Karpas-422 (cell line): ENCODE data around the gene URB1. TPM values are rescaled to one million over a fixed set of nuclear protein-coding genes. Genes with fewer than 3 reads are reported as not detected.
"Not testable (repeated sequence)": the region's sequence is repeated elsewhere in the genome, so short reads cannot be mapped to it uniquely, and the experiment has no call there.

Source experiments
- DNase-seq: peaks from one replicate; pipeline ENCODE4 v3.0.0-alpha.2; 2015
- H2AFZ ChIP-seq: fragments of 200-600 bp; sonication (generic); 2 replicates; pipeline ENCODE4 v1.6.1; 2014; ENCODE audit warnings: antibody characterized with exemption, low read length, mixed read lengths
- H3K27ac ChIP-seq: fragments of 200-600 bp; sonication (generic); 2 replicates; pipeline ENCODE4 v1.5.1; 2014; ENCODE audit warnings: mild to moderate bottlenecking, low read length, moderate library complexity
- H3K27me3 ChIP-seq: fragments of 200-600 bp; sonication (generic); 2 replicates; pipeline ENCODE4 v1.6.1; 2014; ENCODE audit warnings: low read length, mixed read lengths
- H3K36me3 ChIP-seq: fragments of 200-600 bp; sonication (generic); 2 replicates; pipeline ENCODE4 v1.6.1; 2014; ENCODE audit warnings: low read length, mixed read lengths; ENCODE audit not compliant: insufficient read depth
- H3K4me1 ChIP-seq: fragments of 200-600 bp; sonication (generic); 2 replicates; pipeline ENCODE4 v1.6.1; 2014; ENCODE audit warnings: mild to moderate bottlenecking, low read length, mixed read lengths
- H3K4me2 ChIP-seq: fragments of 200-600 bp; sonication (generic); 2 replicates; pipeline ENCODE4 v1.6.1; 2014; ENCODE audit warnings: low read length, low read depth, mild to moderate bottlenecking; ENCODE audit not compliant: poor library complexity, severe bottlenecking
- H3K4me3 ChIP-seq: fragments of 200-600 bp; sonication (generic); 2 replicates; pipeline ENCODE4 v1.5.1; 2014; ENCODE audit warnings: mild to moderate bottlenecking, antibody characterized with exemption, low read length, mixed read lengths
- H3K79me2 ChIP-seq: fragments of 200-600 bp; sonication (generic); 2 replicates; pipeline ENCODE4 v1.6.1; 2014; ENCODE audit warnings: mild to moderate bottlenecking, low read length, mixed read lengths
- H3K9ac ChIP-seq: fragments of 200-600 bp; sonication (generic); 2 replicates; pipeline ENCODE4 v1.6.0; 2014; ENCODE audit warnings: low read length
- H3K9me2 ChIP-seq: fragments of 200-600 bp; sonication (generic), shearing (Covaris generic); replicated peaks from 2 replicates; pipeline ENCODE4 v1.6.0; 2014; ENCODE audit warnings: mild to moderate bottlenecking, low read length, moderate library complexity; ENCODE audit not compliant: insufficient read depth
- H3K9me3 ChIP-seq: fragments of 300-700, 200-600 bp; sonication (generic); 2 replicates; pipeline ENCODE4 v1.6.1; 2014; ENCODE audit warnings: low read length, mixed read lengths
- H4K20me1 ChIP-seq: fragments of 200-600 bp; sonication (generic); 2 replicates; pipeline ENCODE4 v1.6.1; 2014; ENCODE audit warnings: mild to moderate bottlenecking, antibody characterized with exemption, low read length, low read depth; ENCODE audit not compliant: insufficient read depth
- total RNA-seq: library from RNA; depleted of rRNA; stranded (reverse); fragments of >200 nt; shearing (Covaris generic); gene quantifications from 2 replicates; pipeline ENCODE4 v1.2.3, GENCODE V29; 2014; ENCODE audit warnings: low replicate concordance

Gene URB1
- total RNA-seq, 1 experiment from 2014 or later: 12.7 TPM

GRCh38 chr21:32403201-32403777 is 10.5 kb upstream of the URB1 start:
- Histone ChIP-seq H3K9me3 (no peaks in the 10 kb centered on the region), H3K9ac (no peak overlapping the region), H3K79me2 (no peaks in the 10 kb centered on the region), H3K36me3 (no peaks in the 10 kb centered on the region), H3K27ac (no peak overlapping the region), H3K4me1 (no peaks in the 10 kb centered on the region), H4K20me1 (no peaks in the 10 kb centered on the region), H3K9me2 (no peaks in the 10 kb centered on the region), H2AFZ (peak overlapping the region; percentile 14; the same call in 1 of the 2 replicates), H3K27me3 (no peaks in the 10 kb centered on the region), H3K4me2 (no peak overlapping the region), H3K4me3 (no peak overlapping the region)
- DNase-seq: peak; percentile 86

DNA sequence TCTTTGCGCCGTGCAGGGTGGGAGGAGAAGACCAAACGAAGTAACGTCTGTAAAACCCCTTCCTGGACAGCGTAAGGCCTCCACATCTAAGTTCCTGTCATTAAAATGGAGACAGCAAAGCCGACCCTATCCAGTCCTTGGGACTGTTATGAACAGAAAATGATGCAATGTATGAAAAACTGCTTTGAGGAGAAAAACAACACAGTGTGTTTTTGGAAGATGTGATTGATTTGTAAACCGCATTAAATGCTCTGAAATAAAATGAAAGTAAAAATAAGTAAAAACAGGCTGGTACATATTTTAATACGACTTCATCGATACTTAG is 827 bp upstream of the URB1 start:
- Histone ChIP-seq H4K20me1 (peaks cover 17% of the 10 kb centered on the region), H3K79me2 (peaks cover 37% of the 10 kb centered on the region), H3K9me2 (no peaks in the 10 kb centered on the region), H3K27ac (no peak overlapping the region), H3K4me3 (peak overlapping the region; percentile 96), H2AFZ (no peak overlapping the region), H3K4me1 (peaks cover 25% of the 10 kb centered on the region), H3K27me3 (no peaks in the 10 kb centered on the region), H3K36me3 (peaks cover 5% of the 10 kb centered on the region; the same call in 1 of the 2 replicates), H3K4me2 (peak overlapping the region; percentile 77), H3K9ac (peak overlapping the region; percentile 70; the same call in 1 of the 2 replicates), H3K9me3 (no peaks in the 10 kb centered on the region)
- DNase-seq: no peak

DNA sequence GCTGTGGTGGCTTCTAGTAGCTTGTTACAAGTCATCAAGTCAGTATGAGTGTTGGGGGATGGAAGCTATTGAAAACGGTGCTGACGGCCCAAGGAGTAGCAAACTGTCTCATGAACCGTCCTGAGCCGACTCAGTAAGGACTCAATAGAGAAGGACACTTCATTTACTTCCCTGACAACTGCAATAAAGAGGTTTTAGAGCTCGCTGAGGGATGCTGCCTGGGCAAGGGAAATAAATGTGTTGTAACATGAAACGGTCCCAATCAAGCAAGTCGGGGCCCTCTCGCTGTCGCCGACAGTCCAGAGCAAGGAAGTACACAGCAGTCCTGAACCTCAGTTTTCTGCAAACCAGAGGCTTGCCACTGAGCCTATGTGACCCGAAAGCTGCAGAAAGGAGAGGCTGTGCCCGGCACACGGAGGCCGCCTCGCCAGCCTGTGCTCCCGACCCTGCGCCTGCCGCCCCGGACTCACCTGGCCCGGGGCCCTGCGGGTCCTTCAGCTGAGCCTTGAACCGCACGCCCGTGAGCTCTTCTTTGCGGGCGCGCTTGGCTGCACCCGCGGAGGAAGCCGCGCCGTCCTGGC is 423 bp downstream of the URB1 start:
- no peaks in the 10 kb centered on the region for H3K27me3 ChIP-seq
- peaks cover 25% of the 10 kb centered on the region for H3K4me1 ChIP-seq
- peak overlapping the region; percentile 77 for H3K4me2 ChIP-seq
- H3K27ac ChIP-seq: peak overlapping the region; percentile 35; the same call in 1 of the 2 replicates
- peak overlapping the region; percentile 94 for H3K9ac ChIP-seq
- peak; percentile 57 for DNase-seq
- no peaks in the 10 kb centered on the region for H3K9me2 ChIP-seq
- H3K9me3 ChIP-seq: no peaks in the 10 kb centered on the region
- H3K36me3 ChIP-seq: peaks cover 9% of the 10 kb centered on the region; the same call in 1 of the 2 replicates
- peaks cover 28% of the 10 kb centered on the region for H4K20me1 ChIP-seq
- H3K4me3 ChIP-seq: peak overlapping the region; percentile 96
- H3K79me2 ChIP-seq: peaks cover 49% of the 10 kb centered on the region
- peak overlapping the region; percentile 58 for H2AFZ ChIP-seq

GRCh38 chr21:32391755-32392154 is 1.1 kb downstream of the URB1 start:
- H3K36me3 ChIP-seq: peaks cover 9% of the 10 kb centered on the region; the same call in 1 of the 2 replicates
- no peaks in the 10 kb centered on the region for H3K9me3 ChIP-seq
- peaks cover 29% of the 10 kb centered on the region for H4K20me1 ChIP-seq
- H3K4me3 ChIP-seq: peak overlapping the region; percentile 96
- peaks cover 56% of the 10 kb centered on the region for H3K79me2 ChIP-seq
- no peak overlapping the region for H2AFZ ChIP-seq
- H3K27me3 ChIP-seq: no peaks in the 10 kb centered on the region
- peak overlapping the region; percentile 94 for H3K9ac ChIP-seq
- H3K27ac ChIP-seq: no peak overlapping the region; the same call in 1 of the 2 replicates
- peaks cover 25% of the 10 kb centered on the region for H3K4me1 ChIP-seq
- no peaks in the 10 kb centered on the region for H3K9me2 ChIP-seq
- DNase-seq: no peak
- H3K4me2 ChIP-seq: peak overlapping the region; percentile 77

- Histone ChIP-seq H3K4me1 (peaks cover 25% of the 10 kb centered on the region), H4K20me1 (peaks cover 36% of the 10 kb centered on the region), H3K79me2 (peaks cover 65% of the 10 kb centered on the region)
- H3K9me3 ChIP-seq, DNase-seq, H3K4me3 ChIP-seq, H2AFZ ChIP-seq, H3K36me3 ChIP-seq, H3K27me3 ChIP-seq, H3K9ac ChIP-seq, H3K4me2 ChIP-seq, H3K9me2 ChIP-seq, H3K27ac ChIP-seq: not testable (repeated sequence)
Observed at GRCh38 chr21:32390537-32391224, 2.1 kb downstream of the URB1 start.

GRCh38 chr21:32389337-32390015 is 3.3 kb downstream of the URB1 start:
- no peak overlapping the region for H2AFZ ChIP-seq
- no peak overlapping the region for H3K27ac ChIP-seq
- H3K27me3 ChIP-seq: no peaks in the 10 kb centered on the region
- no peaks in the 10 kb centered on the region for H3K9me2 ChIP-seq
- H4K20me1 ChIP-seq: peaks cover 36% of the 10 kb centered on the region
- H3K4me3 ChIP-seq: no peak overlapping the region
- H3K4me2 ChIP-seq: no peak overlapping the region
- no peak overlapping the region for H3K9ac ChIP-seq
- H3K36me3 ChIP-seq: peaks cover 17% of the 10 kb centered on the region; the same call in 1 of the 2 replicates
- H3K4me1 ChIP-seq: peaks cover 25% of the 10 kb centered on the region
- H3K79me2 ChIP-seq: peaks cover 74% of the 10 kb centered on the region
- H3K9me3 ChIP-seq: no peaks in the 10 kb centered on the region
- DNase-seq: no peak

GRCh38 chr21:32388306-32388705 is 4.5 kb downstream of the URB1 start:
- H4K20me1 ChIP-seq: peaks cover 38% of the 10 kb centered on the region
- peaks cover 21% of the 10 kb centered on the region for H3K4me1 ChIP-seq
- no peak overlapping the region for H3K9ac ChIP-seq
- no peaks in the 10 kb centered on the region for H3K9me3 ChIP-seq
- H3K4me2 ChIP-seq: no peak overlapping the region
- H3K27ac ChIP-seq: no peak overlapping the region
- no peaks in the 10 kb centered on the region for H3K27me3 ChIP-seq
- no peak overlapping the region for H2AFZ ChIP-seq
- peaks cover 28% of the 10 kb centered on the region for H3K36me3 ChIP-seq
- peaks cover 86% of the 10 kb centered on the region for H3K79me2 ChIP-seq
- no peak for DNase-seq
- H3K9me2 ChIP-seq: no peaks in the 10 kb centered on the region
- no peak overlapping the region for H3K4me3 ChIP-seq

- H3K4me2 ChIP-seq: no peak overlapping the region
- peaks cover 40% of the 10 kb centered on the region for H4K20me1 ChIP-seq
- no peaks in the 10 kb centered on the region for H3K9me2 ChIP-seq
- no peaks in the 10 kb centered on the region for H3K27me3 ChIP-seq
- no peaks in the 10 kb centered on the region for H3K9me3 ChIP-seq
- peaks cover 38% of the 10 kb centered on the region for H3K36me3 ChIP-seq
- H2AFZ ChIP-seq: no peak overlapping the region
- no peak for DNase-seq
- H3K79me2 ChIP-seq: peaks cover 90% of the 10 kb centered on the region
- peaks cover 18% of the 10 kb centered on the region for H3K4me1 ChIP-seq
- no peak overlapping the region for H3K9ac ChIP-seq
- no peak overlapping the region for H3K4me3 ChIP-seq
- H3K27ac ChIP-seq: no peak overlapping the region
Observed at GRCh38 chr21:32387151-32387550, 5.7 kb downstream of the URB1 start.
